Measurements from ENCODE around the gene HAUS7.

The HAUS7 gene

GRCh38 chrX:153440556-153441135 is 29.7 kb downstream of the HAUS7 start:
- DNase-seq (ENCODE audit: low read depth, low spot score): no peak

DNA sequence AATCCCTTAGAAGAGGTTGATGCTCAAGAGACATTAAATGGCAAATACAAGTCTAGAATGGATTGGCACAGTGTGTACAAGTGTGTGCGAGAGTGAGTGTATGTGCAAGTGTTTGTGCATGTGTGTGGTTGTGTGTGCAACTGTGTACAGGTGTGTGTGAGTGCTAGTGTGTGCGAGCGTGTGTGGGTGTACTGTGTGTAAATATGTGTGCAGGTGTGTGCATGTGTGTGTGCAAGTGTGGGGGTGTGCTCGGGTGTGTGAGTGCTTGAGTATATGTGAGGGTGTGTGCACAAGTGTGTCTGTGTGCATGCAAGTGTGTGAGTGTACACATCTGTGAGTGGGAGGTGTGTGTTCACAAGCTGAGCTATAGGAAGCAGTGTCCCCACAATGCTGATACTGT is 30.4 kb downstream of the HAUS7 start:
- DNase-seq (ENCODE audit: low read depth, low spot score): no peak

DNA sequence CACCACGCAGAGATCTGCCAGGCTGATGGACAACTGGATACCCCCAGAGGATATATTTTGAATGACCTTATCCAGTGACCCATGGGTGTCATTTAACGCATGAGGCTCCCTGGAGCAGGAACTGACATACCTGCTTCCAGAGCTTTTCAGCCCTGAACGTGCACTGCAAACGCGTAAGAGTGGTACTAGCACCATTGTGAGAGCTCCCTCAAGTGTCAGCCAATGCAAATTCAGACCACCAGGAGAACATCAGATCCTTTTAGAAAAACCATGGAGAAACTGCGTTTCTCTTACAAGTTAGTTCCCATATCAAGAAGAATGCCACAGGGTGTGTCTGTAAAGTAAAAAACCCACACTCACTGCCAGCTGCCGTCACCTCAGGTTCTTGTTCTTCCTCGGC is 31.8 kb downstream of the HAUS7 start:
- no peak for DNase-seq (ENCODE audit: low read depth, low spot score)

DNA sequence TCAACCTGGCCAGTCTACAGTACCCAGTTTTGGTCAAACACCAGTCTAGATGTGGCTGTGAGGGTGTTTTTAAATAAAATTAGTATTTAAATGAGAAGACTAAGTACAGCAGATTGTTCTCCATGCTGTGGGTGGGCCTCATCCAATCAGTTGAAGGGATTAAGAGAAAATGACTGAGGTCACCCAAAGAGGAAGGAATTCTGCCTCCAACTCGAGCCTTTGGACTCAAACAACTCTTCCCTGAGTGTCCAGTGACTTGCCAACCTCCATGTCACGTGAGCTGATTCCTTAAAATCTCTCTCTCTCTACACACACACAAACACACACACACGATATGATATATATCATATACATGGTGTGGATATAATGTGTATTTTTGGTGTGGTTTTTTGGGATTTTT is 34.5 kb downstream of the HAUS7 start:
- DNase-seq (ENCODE audit: low read depth, low spot score): no peak

DNA sequence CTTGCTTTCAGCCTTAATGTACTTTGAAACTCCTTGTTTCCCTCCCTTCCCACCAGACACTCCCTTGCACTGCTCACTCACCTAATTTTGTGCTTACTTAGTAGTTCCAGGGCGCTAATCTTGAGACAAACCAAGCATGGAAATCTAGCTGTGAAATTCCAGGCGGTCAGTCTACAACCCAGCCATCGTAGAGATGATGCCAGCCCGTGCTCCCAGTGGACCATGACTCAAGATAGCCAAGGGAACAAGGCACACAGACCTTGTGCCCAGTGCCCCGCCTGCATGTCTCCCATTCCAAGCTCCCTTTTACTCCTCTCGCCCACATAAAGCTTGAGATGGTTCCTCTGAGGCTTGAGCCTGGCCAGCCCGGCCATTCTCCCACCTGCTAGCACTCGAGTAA is 35.6 kb downstream of the HAUS7 start:
- DNase-seq (ENCODE audit: low read depth, low spot score): no peak

- no peak for DNase-seq (ENCODE audit: low read depth, low spot score)
These were observed 36.5 kb downstream of the HAUS7 start for GRCh38 chrX:153433781-153434285.

DNA sequence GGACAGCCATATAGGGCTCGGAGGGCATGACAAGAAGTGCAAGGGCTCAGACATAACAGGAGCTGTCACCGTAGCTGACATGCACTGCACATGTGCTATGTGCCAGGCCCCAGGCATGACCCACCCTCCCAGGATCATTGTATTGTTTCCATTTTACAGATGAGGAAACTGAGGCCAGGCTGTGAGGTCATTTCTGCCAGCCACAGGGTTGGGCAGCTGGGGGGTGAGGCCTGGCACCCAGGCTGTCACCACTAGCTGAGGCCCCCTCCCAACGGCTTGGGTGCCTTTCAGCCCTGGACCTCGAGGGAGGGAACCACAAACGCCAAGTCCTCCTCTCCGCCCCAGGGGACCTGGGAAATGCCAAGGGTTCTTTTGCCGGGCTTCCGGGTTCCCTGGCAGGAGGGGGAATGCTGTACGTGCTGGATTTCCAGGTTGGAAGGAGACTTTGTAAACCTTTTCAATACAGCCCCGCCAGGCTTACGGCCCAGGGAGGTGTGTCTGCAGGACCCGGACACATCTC is 37.2 kb downstream of the HAUS7 start:
- no peak for DNase-seq (ENCODE audit: low read depth, low spot score)

- DNase-seq (ENCODE audit: low read depth, low spot score): no peak
These were observed 39.6 kb downstream of the HAUS7 start for GRCh38 chrX:153430796-153431195.

- DNase-seq (ENCODE audit: low read depth, low spot score): no peak
These were observed 44.2 kb downstream of the HAUS7 start for GRCh38 chrX:153426204-153426603.

- no peak for DNase-seq (ENCODE audit: low read depth, low spot score)
These were observed 46.7 kb downstream of the HAUS7 start for GRCh38 chrX:153423652-153424051.

- no peak for DNase-seq (ENCODE audit: low read depth, low spot score)
These were observed 48.5 kb downstream of the HAUS7 start for GRCh38 chrX:153421856-153422255.

DNA sequence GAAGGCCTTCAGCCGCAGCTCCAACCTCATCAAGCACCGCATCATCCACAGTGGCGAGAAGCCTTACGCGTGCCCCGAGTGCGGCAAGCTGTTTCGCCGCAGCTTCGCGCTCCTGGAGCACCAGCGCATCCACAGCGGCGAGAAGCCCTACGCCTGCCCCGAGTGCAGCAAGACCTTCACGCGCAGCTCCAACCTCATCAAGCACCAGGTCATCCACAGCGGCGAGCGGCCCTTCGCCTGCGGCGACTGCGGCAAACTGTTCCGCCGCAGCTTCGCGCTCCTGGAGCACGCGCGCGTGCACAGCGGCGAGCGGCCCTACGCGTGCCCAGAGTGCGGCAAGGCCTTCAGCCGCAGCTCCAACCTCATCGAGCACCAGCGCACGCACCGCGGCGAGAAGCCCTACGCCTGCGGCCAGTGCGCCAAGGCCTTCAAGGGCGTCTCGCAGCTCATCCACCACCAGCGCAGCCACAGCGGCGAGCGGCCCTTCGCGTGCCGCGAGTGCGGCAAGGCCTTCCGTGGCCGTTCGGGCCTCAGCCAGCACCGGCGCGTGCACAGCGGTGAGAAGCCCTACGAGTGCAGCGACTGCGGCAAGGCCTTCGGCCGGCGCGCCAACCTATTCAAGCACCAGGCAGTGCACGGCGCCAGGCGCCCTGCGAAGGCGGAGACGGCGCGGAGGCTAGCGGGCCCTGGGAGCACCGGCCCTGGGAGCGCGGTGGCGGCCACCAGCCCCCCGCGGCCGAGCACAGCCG is 49.4 kb downstream of the HAUS7 start:
- DNase-seq (ENCODE audit: low read depth, low spot score): no peak

DNA sequence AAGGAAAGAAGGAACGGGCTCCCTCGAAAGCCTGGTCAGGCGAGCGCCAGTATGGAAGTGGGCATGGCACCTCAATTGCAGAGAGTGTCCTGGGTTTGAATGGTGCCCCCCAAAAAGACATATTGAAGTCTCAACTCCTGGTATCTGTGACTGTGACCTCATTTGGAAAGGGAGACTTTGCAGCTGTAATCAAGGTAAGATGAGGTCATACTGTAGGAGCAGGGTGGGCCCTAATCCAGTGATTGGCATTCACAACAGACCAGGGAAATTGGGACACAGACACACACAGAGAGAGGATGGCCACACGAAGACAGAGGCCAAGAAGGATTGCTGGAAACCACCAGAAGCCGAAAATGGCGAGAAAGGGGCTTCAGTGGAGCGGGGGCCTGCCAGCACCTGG is 52.7 kb downstream of the HAUS7 start:
- DNase-seq (ENCODE audit: low read depth, low spot score): no peak

- DNase-seq (ENCODE audit: low read depth, low spot score): no peak
These were observed 53.5 kb downstream of the HAUS7 start for GRCh38 chrX:153416781-153417450.

DNA sequence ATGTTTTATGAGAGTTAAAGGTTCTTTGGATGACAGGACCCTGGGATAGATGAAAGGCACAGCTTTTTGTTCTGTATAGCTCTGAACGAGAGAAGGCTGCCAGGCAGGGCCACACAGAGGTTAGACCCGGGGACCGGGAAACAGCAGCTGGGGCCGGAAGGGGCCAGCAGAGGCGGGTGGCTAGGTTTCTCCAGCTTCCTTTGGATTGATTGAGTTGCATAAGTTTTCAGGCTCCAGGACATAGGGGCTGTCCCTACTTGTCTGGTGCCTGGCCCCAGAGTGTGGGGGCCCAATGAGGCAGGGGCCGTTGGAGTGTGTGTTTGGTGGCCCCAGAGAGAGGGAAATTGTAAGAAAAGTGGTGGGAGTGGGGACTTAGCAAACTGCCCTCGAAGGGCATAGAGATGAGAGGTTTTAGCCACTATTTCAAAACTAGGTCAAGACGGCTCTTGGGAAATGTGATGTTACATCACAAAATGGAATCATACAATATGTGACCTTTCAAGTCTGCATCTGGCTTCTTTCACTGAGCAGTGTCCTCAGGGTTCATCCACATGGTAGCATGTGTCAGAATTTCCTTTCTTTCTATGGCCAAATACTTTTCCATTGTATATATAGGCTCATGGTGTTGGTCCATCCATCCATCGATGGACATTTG is 55.4 kb downstream of the HAUS7 start:
- no peak for DNase-seq (ENCODE audit: low read depth, low spot score)

DNA sequence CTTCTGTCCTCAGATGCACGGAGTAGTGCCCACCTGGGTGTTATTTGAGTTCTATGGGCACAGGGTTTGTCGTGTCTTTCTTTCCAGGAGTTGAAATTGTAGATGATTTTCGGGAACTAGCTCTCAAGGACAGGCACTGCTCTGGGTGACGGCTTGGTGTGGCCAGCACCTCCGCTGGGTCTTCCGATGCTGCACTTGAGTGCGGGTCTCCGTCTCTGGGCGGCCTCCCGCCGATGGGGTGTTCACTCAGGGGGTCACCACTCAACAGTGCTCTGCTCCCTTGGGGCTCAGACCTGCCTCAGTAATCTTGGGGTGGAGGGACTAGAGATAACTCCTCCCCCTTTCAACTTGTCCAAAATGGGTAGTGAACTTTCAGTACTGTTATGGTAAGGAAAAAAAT is 56.6 kb downstream of the HAUS7 start:
- no peak for DNase-seq (ENCODE audit: low read depth, low spot score)

DNA sequence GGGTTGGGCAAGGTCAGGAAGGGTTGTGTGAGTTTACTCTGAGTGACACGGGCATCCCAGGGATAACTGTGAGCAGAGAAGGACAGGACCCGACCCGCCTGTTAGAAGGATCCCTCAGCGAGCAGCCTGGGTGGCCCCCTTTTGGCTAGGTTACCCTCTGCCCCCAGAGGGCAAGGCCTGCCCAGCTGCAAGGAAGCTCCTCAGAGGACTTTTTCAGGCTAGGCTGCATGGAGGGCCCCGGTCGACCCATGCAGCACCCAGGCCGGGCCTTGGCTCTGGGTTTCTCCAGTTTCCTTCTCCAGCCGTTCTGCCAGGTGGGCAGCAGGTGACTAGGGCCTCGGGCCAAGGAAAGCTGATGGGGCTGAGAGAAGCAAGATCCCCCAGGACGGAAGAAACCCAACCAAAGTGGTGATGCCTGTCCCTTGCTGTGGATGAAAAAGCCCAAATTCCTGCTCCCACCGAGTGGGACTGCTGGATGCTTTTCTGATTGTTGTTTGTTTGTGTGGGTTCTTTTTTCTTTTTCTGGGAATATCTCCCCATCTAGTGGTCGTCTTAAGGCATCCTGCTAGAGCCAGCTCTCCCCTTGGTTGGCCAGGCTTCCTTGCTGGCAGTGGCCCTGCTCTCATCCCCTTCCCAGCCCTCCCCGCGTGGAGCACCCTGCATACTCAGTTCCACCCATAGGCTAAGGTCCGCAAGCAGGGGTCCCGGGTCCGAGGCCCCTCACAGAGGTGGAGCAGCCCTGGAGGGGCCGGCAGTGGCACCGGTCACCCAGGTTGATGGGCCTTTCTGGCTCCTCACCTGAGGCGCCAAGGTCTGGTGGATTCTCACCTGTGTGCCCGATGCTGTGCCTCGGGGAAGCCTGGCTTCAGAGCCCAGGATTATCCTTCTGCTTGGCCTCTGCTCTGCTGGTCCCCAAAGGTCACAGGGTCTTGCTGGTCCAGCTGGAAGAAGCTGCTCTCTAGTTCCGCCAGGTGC is 57.3 kb downstream of the HAUS7 start:
- DNase-seq (ENCODE audit: low read depth, low spot score): no peak

DNA sequence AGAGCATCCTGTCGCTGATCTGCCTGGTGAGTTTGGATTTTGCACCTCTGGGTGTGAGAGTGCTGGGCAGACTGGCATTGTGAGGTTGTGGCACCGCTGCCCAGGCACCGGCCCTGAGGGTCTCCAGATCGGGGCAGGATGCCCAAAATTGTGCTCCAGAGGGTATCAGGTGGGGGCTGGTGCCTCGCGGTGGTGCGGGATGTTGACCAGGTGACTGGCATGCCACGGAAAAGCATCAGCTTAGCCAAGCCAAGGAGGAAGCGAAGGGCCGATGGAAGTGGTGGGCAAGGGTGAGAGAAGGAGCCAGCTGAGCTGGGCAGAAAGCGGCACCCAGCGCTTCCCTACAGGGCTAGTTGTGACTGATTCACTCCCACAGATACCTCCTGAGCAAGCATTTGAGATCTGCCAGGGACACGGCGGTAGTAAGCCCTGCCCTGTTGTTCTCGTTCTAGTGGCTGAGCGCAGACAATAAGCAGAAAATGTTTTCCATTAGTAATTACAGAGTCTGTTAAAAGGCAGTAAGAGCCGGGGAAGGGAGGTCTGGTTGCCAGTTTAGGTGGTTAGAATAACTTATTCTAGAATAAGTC is 58.3 kb downstream of the HAUS7 start:
- DNase-seq (ENCODE audit: low read depth, low spot score): no peak

- DNase-seq (ENCODE audit: low read depth, low spot score): no peak
These were observed 59.0 kb downstream of the HAUS7 start, which contains the start of gene ZFP92 for GRCh38 chrX:153411255-153411987. Gene ZFP92, plus strand, starts transcription at chrX:153411472. Its CDS starts 6,851 bp downstream, at chrX:153418323.

DNA sequence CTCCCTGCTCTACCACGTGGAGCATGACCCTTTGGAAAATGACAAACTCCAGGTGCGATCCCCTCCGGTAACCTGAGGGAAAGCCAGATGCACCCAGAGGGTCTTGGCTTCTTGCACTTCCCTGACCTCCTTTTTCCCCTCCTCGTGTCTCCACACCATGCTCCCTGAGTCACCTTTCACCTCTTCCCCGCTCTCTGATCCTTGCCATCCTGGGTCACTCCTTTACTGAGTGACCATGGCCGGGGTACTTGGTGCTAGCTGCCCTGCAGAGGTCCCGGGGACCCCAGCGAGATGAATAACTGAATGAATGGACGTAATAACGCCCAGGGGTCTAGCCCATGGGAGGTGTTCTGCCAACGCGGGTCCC is 59.5 kb downstream of the HAUS7 start:
- no peak for DNase-seq (ENCODE audit: low read depth, low spot score)

Data from activated naive CD8-positive, alpha-beta T cell treated with anti-CD3 and anti-CD28 coated beads, Interleukin-2, amount 50 U/mL, for 16 hours (primary cell).